Osteocyte (in vitro differentiated cells): ENCODE results near the gene TPO. TPM values are rescaled to one million over a fixed set of nuclear protein-coding genes. Genes with fewer than 3 reads are reported as not detected.

ENCODE experiments used
- DNase-seq: peaks from one replicate; pipeline ENCODE4 v3.0.0; 2021; ENCODE audit warnings: mixed read lengths; ENCODE audit not compliant: unreplicated experiment; ENCODE audit errors: extremely low spot score
- H3K27ac Mint-ChIP-seq: one replicate; pipeline ENCODE4 v1.8.0; 2021; ENCODE audit warnings: mild to moderate bottlenecking, mixed read lengths; ENCODE audit not compliant: unreplicated experiment
- H3K27me3 Mint-ChIP-seq: one replicate; pipeline ENCODE4 v1.8.0; 2021; ENCODE audit warnings: mixed read lengths; ENCODE audit not compliant: unreplicated experiment
- H3K36me3 Mint-ChIP-seq: one replicate; pipeline ENCODE4 v1.8.0; 2021; ENCODE audit warnings: mixed read lengths; ENCODE audit not compliant: unreplicated experiment
- H3K4me1 Mint-ChIP-seq: one replicate; pipeline ENCODE4 v1.8.0; 2021; ENCODE audit warnings: mixed read lengths; ENCODE audit not compliant: unreplicated experiment
- H3K4me3 Mint-ChIP-seq: one replicate; pipeline ENCODE4 v1.8.0; 2021; ENCODE audit warnings: mild to moderate bottlenecking, moderate library complexity, mixed read lengths; ENCODE audit not compliant: unreplicated experiment
- H3K9me3 Mint-ChIP-seq: one replicate; pipeline ENCODE4 v1.8.0; 2021; ENCODE audit warnings: mixed read lengths; ENCODE audit not compliant: unreplicated experiment
- CTCF ChIP-seq: fragments of 200-600 bp; sonication (generic); IDR thresholded peaks from 2 replicates; pipeline ENCODE4 v1.5.0; 2021; ENCODE audit warnings: antibody characterized with exemption, mild to moderate bottlenecking, moderate library complexity
- total RNA-seq: library from RNA; stranded (reverse); gene quantifications from 2 replicates; pipeline ENCODE4 v1.2.1, GENCODE V29; 2021

TPO gene
- total RNA-seq, 1 donor from 2014 or later, result not detected

- Mint-ChIP-seq H3K4me3 (no peak overlapping the region), H3K27ac (no peak overlapping the region), H3K4me1 (no peaks in the 10 kb centered on the region), H3K36me3 (no peaks in the 10 kb centered on the region), H3K27me3 (peaks cover 3% of the 10 kb centered on the region), H3K9me3 (no peaks in the 10 kb centered on the region)
- TF ChIP-seq CTCF, result no peak
- no peak for DNase-seq
Observed at GRCh38 chr2:1503471-1504310, 90.4 kb downstream of the TPO start.

GRCh38 chr2:1504311-1504750, 91.1 kb downstream of the TPO start:
- TF ChIP-seq CTCF, result no peak
- Mint-ChIP-seq H3K27ac (no peak overlapping the region), H3K27me3 (peaks cover 8% of the 10 kb centered on the region), H3K4me1 (no peaks in the 10 kb centered on the region), H3K36me3 (no peaks in the 10 kb centered on the region), H3K9me3 (no peaks in the 10 kb centered on the region), H3K4me3 (no peak overlapping the region)
- DNase-seq, result no peak

GRCh38 chr2:1505031-1505441, 91.8 kb downstream of the TPO start:
- no peak for TF ChIP-seq CTCF
- DNase-seq, result no peak
- Mint-ChIP-seq H3K27ac (no peak overlapping the region), H3K27me3 (peaks cover 11% of the 10 kb centered on the region), H3K4me1 (no peaks in the 10 kb centered on the region), H3K4me3 (no peak overlapping the region), H3K9me3 (no peaks in the 10 kb centered on the region), H3K36me3 (no peaks in the 10 kb centered on the region)

- H3K9me3 Mint-ChIP-seq, result no peaks in the 10 kb centered on the region
- H3K36me3 Mint-ChIP-seq, result no peaks in the 10 kb centered on the region
- no peak for DNase-seq
Observed at GRCh38 chr2:1509271-1510065, 96.2 kb downstream of the TPO start.

More at GRCh38 chr2:1509271-1510065, 96.2 kb downstream of the TPO start:
- no peak overlapping the region for H3K4me3 Mint-ChIP-seq
- H3K4me1 Mint-ChIP-seq, result no peaks in the 10 kb centered on the region
- no peak overlapping the region for H3K27ac Mint-ChIP-seq
- peaks cover 11% of the 10 kb centered on the region for H3K27me3 Mint-ChIP-seq
- TF ChIP-seq CTCF, result no peak
